Measurements from ENCODE around the gene SF3B2. TPM values are rescaled to one million over a fixed set of nuclear protein-coding genes. Genes with fewer than 3 reads are reported as not detected.

SF3B2 gene
- polyA plus RNA-seq, 2 of the 4 experiments (the other 2 are of a cell fraction), result 108 to 182 TPM

DNA sequence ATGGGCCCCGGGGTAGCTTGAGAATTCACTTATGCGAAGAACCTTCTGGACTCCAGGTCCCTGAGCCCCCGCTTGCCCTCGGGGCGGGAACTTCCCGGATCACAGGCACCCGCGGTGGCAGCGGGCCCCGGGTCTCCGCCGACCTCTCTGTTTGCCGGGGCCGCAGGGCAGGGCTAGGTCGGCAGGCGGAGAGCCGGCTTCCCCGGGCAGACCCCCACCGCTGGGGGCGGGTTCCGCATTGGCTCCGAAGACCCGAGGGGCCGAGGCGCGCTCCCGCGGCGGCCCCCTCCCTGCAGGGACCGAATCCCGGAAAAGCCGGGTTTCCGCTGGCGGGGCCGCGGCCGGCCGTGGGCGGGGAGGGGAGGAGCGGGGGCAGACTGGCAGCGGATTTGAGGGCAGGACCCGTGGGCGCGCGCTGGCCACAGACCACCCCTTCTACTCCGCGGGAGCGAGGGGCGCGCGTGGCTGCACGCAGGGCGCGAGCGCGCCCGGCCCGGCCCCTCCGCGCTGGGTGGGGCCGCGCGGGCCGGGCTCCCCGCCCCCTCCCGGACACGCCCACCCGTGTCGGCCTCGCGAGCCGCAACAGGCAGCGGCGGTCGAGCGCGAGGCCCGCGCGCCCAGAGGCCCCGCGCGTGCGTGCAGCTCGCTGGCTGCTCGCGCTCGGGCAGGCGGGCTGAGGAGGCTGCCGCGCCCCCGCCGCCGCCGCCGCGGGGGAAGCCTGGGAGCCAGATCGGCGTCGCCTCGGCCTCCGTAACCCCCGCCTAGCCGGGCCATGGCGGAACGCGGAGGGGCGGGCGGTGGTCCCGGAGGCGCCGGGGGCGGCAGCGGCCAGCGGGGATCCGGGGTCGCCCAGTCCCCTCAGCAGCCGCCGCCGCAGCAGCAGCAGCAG, 17.8 kb downstream of the SF3B2 start, which contains the start of gene PACS1:
Gene PACS1 (plus strand): TSS at position 558 of the 889 bp plus-strand sequence. CDS start 215 bp downstream, at position 773.
- WGBS (ENCODE audit: missing lambda C conversion rate), result 0% methylated on average over 5 of the region's 120 CpGs
- peaks cover 32% of the 10 kb centered on the region for H3K4me1 ChIP-seq
- DNase-seq (ENCODE audit: low read depth in 1 of 2, low spot score in 1 of 2) (peak; percentile 70 to 74), FAIRE-seq (no peak), ATAC-seq (peak; percentile 63 to 65)
- H3K4me2 ChIP-seq, result peak within 1 kb of the TSS; percentile 95
- H3K4me3 ChIP-seq, result peak within 1 kb of the TSS; percentile 87
- H3K9me3 ChIP-seq, result no peaks in the 10 kb centered on the region
- POLR2A ChIA-PET, result interaction anchor here (0.5 to 2.1 kb wide), 8 partner anchors 12 to 67 kb away, joined by 3 to 11 read pairs (median 4); partner anchors contain the start of gene SF3B2
- no peak for TF ChIP-seq FOSL2 (IDR thresholded peaks at IDR 0.05)
- TF ChIP-seq FOSL2 (CRISPR knock-in tag; IDR thresholded peaks at IDR 0.05), result no peak
- 0 out of 2 replicates have a peak, but pooled peaks have one; percentile 15 for TF ChIP-seq EHF (CRISPR knock-in tag; IDR thresholded peaks at IDR 0.05)
- TF ChIP-seq ESRRA (IDR thresholded peaks at IDR 0.05; ENCODE audit: borderline replicate concordance, low read length), result no peak
- TF ChIP-seq, protein P1, sequence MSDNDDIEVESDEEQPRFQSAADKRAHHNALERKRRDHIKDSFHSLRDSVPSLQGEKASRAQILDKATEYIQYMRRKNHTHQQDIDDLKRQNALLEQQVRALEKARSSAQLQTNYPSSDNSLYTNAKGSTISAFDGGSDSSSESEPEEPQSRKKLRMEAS (IDR thresholded peaks at IDR 0.05), result peak; percentile 39; the same call in 1 of the 2 replicates
- no peak for TF ChIP-seq CBX8 (IDR thresholded peaks at IDR 0.05)
- no peak for TF ChIP-seq MAZ (IDR thresholded peaks at IDR 0.05; ENCODE audit: borderline replicate concordance, low read depth, low read length)
- TF ChIP-seq EP300 (IDR thresholded peaks at IDR 0.05), result no peak
- TF ChIP-seq GATA3 (IDR thresholded peaks at IDR 0.05; ENCODE audit: borderline replicate concordance), result no peak
- peak; percentile 30 to 85; a peak in 4 of 5 replicates for TF ChIP-seq JUN (IDR thresholded peaks at IDR 0.05)
- no peak for TF ChIP-seq SREBF2 (IDR thresholded peaks at IDR 0.05)
- no peak for TF ChIP-seq NR3C1 (IDR thresholded peaks at IDR 0.05)
- no peak for TF ChIP-seq CBX2 (IDR thresholded peaks at IDR 0.05; ENCODE audit: borderline replicate concordance, low read depth)
- no peak for TF ChIP-seq FOSB (CRISPR knock-in tag; IDR thresholded peaks at IDR 0.05)
- TF ChIP-seq, protein P2, sequence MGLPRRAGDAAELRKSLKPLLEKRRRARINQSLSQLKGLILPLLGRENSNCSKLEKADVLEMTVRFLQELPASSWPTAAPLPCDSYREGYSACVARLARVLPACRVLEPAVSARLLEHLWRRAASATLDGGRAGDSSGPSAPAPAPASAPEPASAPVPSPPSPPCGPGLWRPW (IDR thresholded peaks at IDR 0.05), result no peak
- no peak for TF ChIP-seq MAFK (IDR thresholded peaks at IDR 0.05; ENCODE audit: partially characterized antibody)
- TF ChIP-seq, protein P3, sequence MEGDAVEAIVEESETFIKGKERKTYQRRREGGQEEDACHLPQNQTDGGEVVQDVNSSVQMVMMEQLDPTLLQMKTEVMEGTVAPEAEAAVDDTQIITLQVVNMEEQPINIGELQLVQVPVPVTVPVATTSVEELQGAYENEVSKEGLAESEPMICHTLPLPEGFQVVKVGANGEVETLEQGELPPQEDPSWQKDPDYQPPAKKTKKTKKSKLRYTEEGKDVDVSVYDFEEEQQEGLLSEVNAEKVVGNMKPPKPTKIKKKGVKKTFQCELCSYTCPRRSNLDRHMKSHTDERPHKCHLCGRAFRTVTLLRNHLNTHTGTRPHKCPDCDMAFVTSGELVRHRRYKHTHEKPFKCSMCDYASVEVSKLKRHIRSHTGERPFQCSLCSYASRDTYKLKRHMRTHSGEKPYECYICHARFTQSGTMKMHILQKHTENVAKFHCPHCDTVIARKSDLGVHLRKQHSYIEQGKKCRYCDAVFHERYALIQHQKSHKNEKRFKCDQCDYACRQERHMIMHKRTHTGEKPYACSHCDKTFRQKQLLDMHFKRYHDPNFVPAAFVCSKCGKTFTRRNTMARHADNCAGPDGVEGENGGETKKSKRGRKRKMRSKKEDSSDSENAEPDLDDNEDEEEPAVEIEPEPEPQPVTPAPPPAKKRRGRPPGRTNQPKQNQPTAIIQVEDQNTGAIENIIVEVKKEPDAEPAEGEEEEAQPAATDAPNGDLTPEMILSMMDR (IDR thresholded peaks at IDR 0.05), result no peak; the same call in 2 of the 3 replicates
- TF ChIP-seq TFCP2L1 (CRISPR knock-in tag; IDR thresholded peaks at IDR 0.05), result no peak
- no peak for TF ChIP-seq RNF2 (IDR thresholded peaks at IDR 0.05; ENCODE audit: borderline replicate concordance, low read depth)
- TF ChIP-seq, protein P4, sequence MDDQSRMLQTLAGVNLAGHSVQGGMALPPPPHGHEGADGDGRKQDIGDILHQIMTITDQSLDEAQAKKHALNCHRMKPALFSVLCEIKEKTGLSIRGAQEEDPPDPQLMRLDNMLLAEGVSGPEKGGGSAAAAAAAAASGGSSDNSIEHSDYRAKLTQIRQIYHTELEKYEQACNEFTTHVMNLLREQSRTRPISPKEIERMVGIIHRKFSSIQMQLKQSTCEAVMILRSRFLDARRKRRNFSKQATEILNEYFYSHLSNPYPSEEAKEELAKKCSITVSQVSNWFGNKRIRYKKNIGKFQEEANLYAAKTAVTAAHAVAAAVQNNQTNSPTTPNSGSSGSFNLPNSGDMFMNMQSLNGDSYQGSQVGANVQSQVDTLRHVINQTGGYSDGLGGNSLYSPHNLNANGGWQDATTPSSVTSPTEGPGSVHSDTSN (IDR thresholded peaks at IDR 0.05), result peak; percentile 21; the same call in 1 of the 2 replicates
- no peak for TF ChIP-seq HEYL (CRISPR knock-in tag; IDR thresholded peaks at IDR 0.05)
- TF ChIP-seq ZC3H11A (IDR thresholded peaks at IDR 0.05), result no peak
- TF ChIP-seq, protein P5, sequence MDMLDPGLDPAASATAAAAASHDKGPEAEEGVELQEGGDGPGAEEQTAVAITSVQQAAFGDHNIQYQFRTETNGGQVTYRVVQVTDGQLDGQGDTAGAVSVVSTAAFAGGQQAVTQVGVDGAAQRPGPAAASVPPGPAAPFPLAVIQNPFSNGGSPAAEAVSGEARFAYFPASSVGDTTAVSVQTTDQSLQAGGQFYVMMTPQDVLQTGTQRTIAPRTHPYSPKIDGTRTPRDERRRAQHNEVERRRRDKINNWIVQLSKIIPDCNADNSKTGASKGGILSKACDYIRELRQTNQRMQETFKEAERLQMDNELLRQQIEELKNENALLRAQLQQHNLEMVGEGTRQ (IDR thresholded peaks at IDR 0.05), result no peak
- TF ChIP-seq RAD21 (conservative IDR thresholded peaks at IDR 0.05 in 1 of 2, IDR thresholded peaks at IDR 0.05 in 1 of 2), result no peak
- no peak for TF ChIP-seq JUNB (IDR thresholded peaks at IDR 0.05)
- TF ChIP-seq, protein P6, sequence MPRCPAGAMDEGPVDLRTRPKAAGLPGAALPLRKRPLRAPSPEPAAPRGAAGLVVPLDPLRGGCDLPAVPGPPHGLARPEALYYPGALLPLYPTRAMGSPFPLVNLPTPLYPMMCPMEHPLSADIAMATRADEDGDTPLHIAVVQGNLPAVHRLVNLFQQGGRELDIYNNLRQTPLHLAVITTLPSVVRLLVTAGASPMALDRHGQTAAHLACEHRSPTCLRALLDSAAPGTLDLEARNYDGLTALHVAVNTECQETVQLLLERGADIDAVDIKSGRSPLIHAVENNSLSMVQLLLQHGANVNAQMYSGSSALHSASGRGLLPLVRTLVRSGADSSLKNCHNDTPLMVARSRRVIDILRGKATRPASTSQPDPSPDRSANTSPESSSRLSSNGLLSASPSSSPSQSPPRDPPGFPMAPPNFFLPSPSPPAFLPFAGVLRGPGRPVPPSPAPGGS (IDR thresholded peaks at IDR 0.05), result peak; percentile 42; the same call in 2 of the 3 replicates
- TF ChIP-seq CHD4 (IDR thresholded peaks at IDR 0.05; ENCODE audit: borderline replicate concordance), result no peak
- no peak for TF ChIP-seq TP53 (CRISPR knock-in tag; IDR thresholded peaks at IDR 0.05)
- no peak for TF ChIP-seq NPAS2 (CRISPR knock-in tag; IDR thresholded peaks at IDR 0.05; ENCODE audit: borderline replicate concordance)
- TF ChIP-seq RARB (CRISPR knock-in tag; IDR thresholded peaks at IDR 0.05), result 0 out of 2 replicates have a peak, but pooled peaks have one; percentile 38
- peak; percentile 58; the same call in 1 of the 2 replicates for TF ChIP-seq HOXA7 (CRISPR knock-in tag; IDR thresholded peaks at IDR 0.05)
- TF ChIP-seq CEBPB (IDR thresholded peaks at IDR 0.05), result no peak
- no peak; the same call in 2 of the 3 replicates for TF ChIP-seq SMC3 (IDR thresholded peaks at IDR 0.05)
- TF ChIP-seq POLR2AphosphoS2 (conservative IDR thresholded peaks at IDR 0.05; ENCODE audit: low read length), result no peak
- TF ChIP-seq POLR2A (IDR thresholded peaks at IDR 0.05; ENCODE audit: low read length), result peak; percentile 82
- peak within 1 kb of the TSS; percentile 95 to 98 for H3K27ac ChIP-seq
- CTCF ChIA-PET, result interaction anchor here (0.6 to 10.5 kb wide), 23 partner anchors 10 to 1617 kb away, joined by 3 to 233 read pairs (median 8); partner anchors contain the start of genes CATSPER1, GAL3ST3 and SF3B2

All from A549 (cell line).